ENCODE data around the gene TGFBR3L. TPM values are rescaled to one million over a fixed set of nuclear protein-coding genes. Genes with fewer than 3 reads are reported as not detected.
A peak's percentile ranks its signal among the peaks of the same experiment; 100 is the strongest.

Gene TGFBR3L
- total RNA-seq, 4 donors from 2014 or later = not detected

GRCh38 chr19:7900931-7901330, 13.7 kb upstream of the TGFBR3L start:
- no peaks in the 10 kb centered on the region for H3K9me3 ChIP-seq
- no peak overlapping the region for H3K27ac ChIP-seq
- H3K36me3 ChIP-seq = peaks cover 0 to 4% of the 10 kb centered on the region in 2 donors
- 81 to 82% methylated on average over 2 to 3 of the region's 3 CpGs for WGBS, 2 donors
- TF ChIP-seq POLR2A (IDR thresholded peaks at IDR 0.05) (no peak), CTCF (IDR thresholded peaks at IDR 0.05) (no peak)
- no peak for DNase-seq
- H3K4me1 ChIP-seq = peaks cover 22 to 25% of the 10 kb centered on the region in 2 donors
- no peaks in the 10 kb centered on the region for H3K27me3 ChIP-seq
- intact Hi-C loops (cut with DNase I) = no loop called here
- no peak overlapping the region for H3K4me3 ChIP-seq (replicated peaks in 1 of 3)

- no peak overlapping the region for H3K27ac ChIP-seq
- H3K4me1 ChIP-seq = peaks cover 23 to 25% of the 10 kb centered on the region in 2 donors
- H3K4me3 ChIP-seq (replicated peaks in 1 of 3) = no peak overlapping the region
- intact Hi-C loops (cut with DNase I) = no loop called here
- no peak for DNase-seq
- no peak for TF ChIP-seq POLR2A (IDR thresholded peaks at IDR 0.05)
- no peak for TF ChIP-seq CTCF (IDR thresholded peaks at IDR 0.05)
- peaks cover 0 to 8% of the 10 kb centered on the region in 2 donors for H3K36me3 ChIP-seq
- 91 to 93% methylated on average over 7 of the region's 7 CpGs for WGBS, 2 donors
- H3K27me3 ChIP-seq = no peaks in the 10 kb centered on the region
- H3K9me3 ChIP-seq = no peaks in the 10 kb centered on the region
Observed at GRCh38 chr19:7901337-7901736, 13.3 kb upstream of the TGFBR3L start.

GRCh38 chr19:7902796-7903243, 11.8 kb upstream of the TGFBR3L start:
- peaks cover 0 to 11% of the 10 kb centered on the region in 2 donors for H3K36me3 ChIP-seq
- H3K27ac ChIP-seq = peak overlapping the region; percentile 26 to 84 (median 71)
- intact Hi-C loops (cut with DNase I) = no loop called here
- peak overlapping the region in 2 of 3 donors; percentile 18 to 54 for H3K4me3 ChIP-seq (replicated peaks in 1 of 3)
- 12 to 23% methylated on average over 5 to 19 of the region's 20 CpGs for WGBS, 2 donors
- no peaks in the 10 kb centered on the region for H3K27me3 ChIP-seq
- H3K4me1 ChIP-seq = peaks cover 23 to 25% of the 10 kb centered on the region in 2 donors
- DNase-seq = no peak
- no peaks in the 10 kb centered on the region for H3K9me3 ChIP-seq
- TF ChIP-seq CTCF (IDR thresholded peaks at IDR 0.05) = no peak
- TF ChIP-seq POLR2A (IDR thresholded peaks at IDR 0.05) = no peak

- Histone ChIP-seq H3K4me3 (replicated peaks in 1 of 3) (peak within 1 kb of the TSS; percentile 76 to 91 (median 89)), H3K27me3 (no peaks in the 10 kb centered on the region), H3K36me3 (peaks cover 0 to 11% of the 10 kb centered on the region in 2 donors), H3K4me1 (peaks cover 23 to 25% of the 10 kb centered on the region in 2 donors), H3K27ac (peak within 1 kb of the TSS; percentile 70 to 86 (median 71)), H3K9me3 (no peaks in the 10 kb centered on the region)
- WGBS, 2 donors = 0% methylated on average over 21 to 33 of the region's 89 CpGs
- TF ChIP-seq CTCF (IDR thresholded peaks at IDR 0.05) = peak in 4 of 6 experiments; percentile 3 to 71 (median 44)
- peak; percentile 42 to 84 for TF ChIP-seq POLR2A (IDR thresholded peaks at IDR 0.05)
- intact Hi-C loops (cut with DNase I) = loop anchor here (2.0 kb wide), 1 partner anchor 15 kb away; no protein-coding TSS in a partner anchor
- peak; percentile 100 for DNase-seq
Observed at GRCh38 chr19:7903244-7904073, 11.2 kb upstream of the TGFBR3L start, which contains the start of gene MAP2K7. TSS of gene MAP2K7 (plus strand) at chr19:7903877. CDS start at chr19:7903945, 68 bp downstream.
